ENCODE measurements around the gene ERI2. TPM values are rescaled to one million over a fixed set of nuclear protein-coding genes. Genes with fewer than 3 reads are reported as not detected.

The ERI2 gene
- total RNA-seq, 1 donor from 2014 or later, result 16.5 TPM

GRCh38 chr16:20750558-20750957 is 55.7 kb downstream of the ERI2 start:
- no peak for TF ChIP-seq CTCF (IDR thresholded peaks at IDR 0.05)
- ATAC-seq, result no peak
- Histone ChIP-seq H3K36me3 (no peaks in the 10 kb centered on the region), H3K4me3 (no peak overlapping the region), H3K27me3 (no peaks in the 10 kb centered on the region), H3K27ac (no peak overlapping the region), H3K4me1 (no peaks in the 10 kb centered on the region), H3K9me3 (peaks cover 3% of the 10 kb centered on the region)
- no peak for DNase-seq
- intact Hi-C loops (cut with DNase I), result no loop called here

- no peak for TF ChIP-seq CTCF (IDR thresholded peaks at IDR 0.05)
- H3K27ac ChIP-seq, result no peak overlapping the region
- DNase-seq (no peak), ATAC-seq (no peak)
- H3K36me3 ChIP-seq, result no peaks in the 10 kb centered on the region
- H3K9me3 ChIP-seq, result peaks cover 3% of the 10 kb centered on the region
- intact Hi-C loops (cut with DNase I), result no loop called here
- no peaks in the 10 kb centered on the region for H3K27me3 ChIP-seq
- peaks cover 1% of the 10 kb centered on the region for H3K4me1 ChIP-seq
- H3K4me3 ChIP-seq, result no peak overlapping the region
These were observed 56.8 kb downstream of the ERI2 start for GRCh38 chr16:20749474-20749873.

GRCh38 chr16:20747030-20747816 is 59.0 kb downstream of the ERI2 start:
- Histone ChIP-seq H3K27ac (no peak overlapping the region), H3K9me3 (peaks cover 3% of the 10 kb centered on the region), H3K4me3 (no peak overlapping the region), H3K36me3 (no peaks in the 10 kb centered on the region), H3K4me1 (peaks cover 7% of the 10 kb centered on the region), H3K27me3 (no peaks in the 10 kb centered on the region)
- TF ChIP-seq CTCF (IDR thresholded peaks at IDR 0.05), result no peak
- no peak for DNase-seq
- ATAC-seq, result peak; percentile 60
- intact Hi-C loops (cut with DNase I), result no loop called here

GRCh38 chr16:20746461-20746860 is 59.8 kb downstream of the ERI2 start:
- intact Hi-C loops (cut with DNase I), result no loop called here
- Histone ChIP-seq H3K27me3 (no peaks in the 10 kb centered on the region), H3K36me3 (no peaks in the 10 kb centered on the region), H3K4me1 (peaks cover 7% of the 10 kb centered on the region), H3K4me3 (no peak overlapping the region), H3K27ac (no peak overlapping the region), H3K9me3 (peaks cover 3% of the 10 kb centered on the region)
- no peak for DNase-seq
- TF ChIP-seq CTCF (IDR thresholded peaks at IDR 0.05), result no peak
- ATAC-seq, result no peak

Other genes starting within 250 kb of the ERI2 start
- gene ACSM2B, start 230.1 kb downstream of the ERI2 start, total RNA-seq, result not detected
- 0.52 TPM for gene ACSM1, start 108.8 kb downstream of the ERI2 start, total RNA-seq
- 40.7 TPM for gene THUMPD1, start 64.7 kb downstream of the ERI2 start, total RNA-seq
- gene ACSM3, start 42.5 kb downstream of the ERI2 start, total RNA-seq, result 34.3 TPM
- gene REXO5, start 55 bp upstream of the ERI2 start, total RNA-seq, result 1.4 TPM
- 28.7 TPM for gene DCUN1D3, start 93.9 kb upstream of the ERI2 start, total RNA-seq
- 28.9 TPM for gene LYRM1, start 94.3 kb upstream of the ERI2 start, total RNA-seq